ENCODE data around the gene SPDYE5.
"Not testable (repeated sequence)": the region's sequence is repeated elsewhere in the genome, so short reads cannot be mapped to it uniquely, and the experiment has no call there.

SPDYE5 gene

GRCh38 chr7:75470166-75470565 is 22.0 kb upstream of the SPDYE5 start:
- H3K79me2 ChIP-seq (ENCODE audit: insufficient read depth, low read length); H3K9ac ChIP-seq (ENCODE audit: low read length); H4K20me1 ChIP-seq (ENCODE audit: insufficient read depth, low read length); H3K4me1 ChIP-seq (ENCODE audit: insufficient read depth, low read length, severe bottlenecking); H3K27me3 ChIP-seq (ENCODE audit: insufficient read depth, low read length); H3K4me2 ChIP-seq (ENCODE audit: low read length); H3K9me2 ChIP-seq (ENCODE audit: low read depth, low read length); H2AFZ ChIP-seq (ENCODE audit: low read length); H3K9me3 ChIP-seq (ENCODE audit: low read length); H3F3A ChIP-seq (ENCODE audit: insufficient read depth, low read length); H3K27ac ChIP-seq (ENCODE audit: low read depth, low read length, poor library complexity, severe bottlenecking); H3K4me3 ChIP-seq (ENCODE audit: low read depth, low read length, poor library complexity, severe bottlenecking): not testable (repeated sequence)
- peaks cover 62% of the 10 kb centered on the region for H3K36me3 ChIP-seq (ENCODE audit: insufficient read depth, low read length)

GRCh38 chr7:75477457-75477856 is 14.7 kb upstream of the SPDYE5 start:
- H2AFZ ChIP-seq (ENCODE audit: low read length); H3K9ac ChIP-seq (ENCODE audit: low read length); H4K20me1 ChIP-seq (ENCODE audit: insufficient read depth, low read length); H3K9me3 ChIP-seq (ENCODE audit: low read length); H3K4me1 ChIP-seq (ENCODE audit: insufficient read depth, low read length, severe bottlenecking); H3K9me2 ChIP-seq (ENCODE audit: low read depth, low read length); H3F3A ChIP-seq (ENCODE audit: insufficient read depth, low read length); H3K27ac ChIP-seq (ENCODE audit: low read depth, low read length, poor library complexity, severe bottlenecking); H3K4me3 ChIP-seq (ENCODE audit: low read depth, low read length, poor library complexity, severe bottlenecking); H3K4me2 ChIP-seq (ENCODE audit: low read length); H3K79me2 ChIP-seq (ENCODE audit: insufficient read depth, low read length); H3K27me3 ChIP-seq (ENCODE audit: insufficient read depth, low read length): not testable (repeated sequence)
- peaks cover 32% of the 10 kb centered on the region for H3K36me3 ChIP-seq (ENCODE audit: insufficient read depth, low read length)

- not testable (repeated sequence) for H3F3A ChIP-seq (ENCODE audit: insufficient read depth, low read length); H3K27ac ChIP-seq (ENCODE audit: low read depth, low read length, poor library complexity, severe bottlenecking); H3K4me3 ChIP-seq (ENCODE audit: low read depth, low read length, poor library complexity, severe bottlenecking); H3K79me2 ChIP-seq (ENCODE audit: insufficient read depth, low read length); H3K9ac ChIP-seq (ENCODE audit: low read length); H3K4me1 ChIP-seq (ENCODE audit: insufficient read depth, low read length, severe bottlenecking); H2AFZ ChIP-seq (ENCODE audit: low read length); H4K20me1 ChIP-seq (ENCODE audit: insufficient read depth, low read length); H3K9me3 ChIP-seq (ENCODE audit: low read length); H3K9me2 ChIP-seq (ENCODE audit: low read depth, low read length); H3K27me3 ChIP-seq (ENCODE audit: insufficient read depth, low read length); H3K4me2 ChIP-seq (ENCODE audit: low read length)
- peaks cover 24% of the 10 kb centered on the region for H3K36me3 ChIP-seq (ENCODE audit: insufficient read depth, low read length)
These were observed 11.8 kb upstream of the SPDYE5 start for GRCh38 chr7:75480313-75480712.

GRCh38 chr7:75485355-75485978 is 6.7 kb upstream of the SPDYE5 start:
- not testable (repeated sequence) for H3K27me3 ChIP-seq (ENCODE audit: insufficient read depth, low read length)

GRCh38 chr7:75485979-75486643 is 6.0 kb upstream of the SPDYE5 start, which contains the start of gene POM121C:
POM121C (minus strand) TSS chr7:75486299; CDS start chr7:75441496, 44,803 bp downstream.
- not testable (repeated sequence) for H3K9me2 ChIP-seq (ENCODE audit: low read depth, low read length); H3K9me3 ChIP-seq (ENCODE audit: low read length); H3F3A ChIP-seq (ENCODE audit: insufficient read depth, low read length); H3K79me2 ChIP-seq (ENCODE audit: insufficient read depth, low read length); H3K27me3 ChIP-seq (ENCODE audit: insufficient read depth, low read length); H2AFZ ChIP-seq (ENCODE audit: low read length); H4K20me1 ChIP-seq (ENCODE audit: insufficient read depth, low read length); H3K4me1 ChIP-seq (ENCODE audit: insufficient read depth, low read length, severe bottlenecking)
- Histone ChIP-seq H3K36me3 (ENCODE audit: insufficient read depth, low read length) (peaks cover 19% of the 10 kb centered on the region), H3K4me3 (ENCODE audit: low read depth, low read length, poor library complexity, severe bottlenecking) (peak within 1 kb of the TSS; percentile 72), H3K9ac (ENCODE audit: low read length) (peak within 1 kb of the TSS; percentile 73), H3K4me2 (ENCODE audit: low read length) (peak within 1 kb of the TSS; percentile 54), H3K27ac (ENCODE audit: low read depth, low read length, poor library complexity, severe bottlenecking) (peak within 1 kb of the TSS; percentile 23)

More at GRCh38 chr7:75485355-75485978, 6.7 kb upstream of the SPDYE5 start:
- H3K9me3 ChIP-seq (ENCODE audit: low read length); H2AFZ ChIP-seq (ENCODE audit: low read length); H4K20me1 ChIP-seq (ENCODE audit: insufficient read depth, low read length); H3K9me2 ChIP-seq (ENCODE audit: low read depth, low read length); H3K79me2 ChIP-seq (ENCODE audit: insufficient read depth, low read length); H3K27ac ChIP-seq (ENCODE audit: low read depth, low read length, poor library complexity, severe bottlenecking); H3F3A ChIP-seq (ENCODE audit: insufficient read depth, low read length); H3K4me1 ChIP-seq (ENCODE audit: insufficient read depth, low read length, severe bottlenecking): not testable (repeated sequence)
- Histone ChIP-seq H3K4me3 (ENCODE audit: low read depth, low read length, poor library complexity, severe bottlenecking) (peak overlapping the region; percentile 72), H3K9ac (ENCODE audit: low read length) (peak overlapping the region; percentile 73), H3K4me2 (ENCODE audit: low read length) (peak overlapping the region; percentile 54), H3K36me3 (ENCODE audit: insufficient read depth, low read length) (peaks cover 22% of the 10 kb centered on the region)

GRCh38 chr7:75509033-75509432 is 16.9 kb downstream of the SPDYE5 start:
- H3K27me3 ChIP-seq (ENCODE audit: insufficient read depth, low read length); H3K4me2 ChIP-seq (ENCODE audit: low read length); H3K4me1 ChIP-seq (ENCODE audit: insufficient read depth, low read length, severe bottlenecking); H3F3A ChIP-seq (ENCODE audit: insufficient read depth, low read length); H3K9me3 ChIP-seq (ENCODE audit: low read length); H3K9ac ChIP-seq (ENCODE audit: low read length); H4K20me1 ChIP-seq (ENCODE audit: insufficient read depth, low read length); H2AFZ ChIP-seq (ENCODE audit: low read length); H3K9me2 ChIP-seq (ENCODE audit: low read depth, low read length); H3K4me3 ChIP-seq (ENCODE audit: low read depth, low read length, poor library complexity, severe bottlenecking); H3K79me2 ChIP-seq (ENCODE audit: insufficient read depth, low read length): not testable (repeated sequence)
- Histone ChIP-seq H3K36me3 (ENCODE audit: insufficient read depth, low read length) (peaks cover 23% of the 10 kb centered on the region), H3K27ac (ENCODE audit: low read depth, low read length, poor library complexity, severe bottlenecking) (peak overlapping the region; percentile 76)

- H2AFZ ChIP-seq (ENCODE audit: low read length); H3K27me3 ChIP-seq (ENCODE audit: insufficient read depth, low read length); H3K79me2 ChIP-seq (ENCODE audit: insufficient read depth, low read length); H3K9me2 ChIP-seq (ENCODE audit: low read depth, low read length); H4K20me1 ChIP-seq (ENCODE audit: insufficient read depth, low read length); H3K9ac ChIP-seq (ENCODE audit: low read length); H3K4me2 ChIP-seq (ENCODE audit: low read length); H3F3A ChIP-seq (ENCODE audit: insufficient read depth, low read length); H3K4me3 ChIP-seq (ENCODE audit: low read depth, low read length, poor library complexity, severe bottlenecking); H3K27ac ChIP-seq (ENCODE audit: low read depth, low read length, poor library complexity, severe bottlenecking); H3K9me3 ChIP-seq (ENCODE audit: low read length); H3K4me1 ChIP-seq (ENCODE audit: insufficient read depth, low read length, severe bottlenecking): not testable (repeated sequence)
- H3K36me3 ChIP-seq (ENCODE audit: insufficient read depth, low read length): peaks cover 62% of the 10 kb centered on the region
These were observed 26.7 kb downstream of the SPDYE5 start for GRCh38 chr7:75518842-75519241.
